ENCODE measurements around the gene RAP1GDS1. TPM values are rescaled to one million over a fixed set of nuclear protein-coding genes. Genes with fewer than 3 reads are reported as not detected.
"Not testable (repeated sequence)": the region's sequence is repeated elsewhere in the genome, so short reads cannot be mapped to it uniquely, and the experiment has no call there.

RAP1GDS1 gene
- polyA plus RNA-seq, 1 of the 3 experiments (the other 2 are of a cell fraction) = 25.6 TPM

DNA sequence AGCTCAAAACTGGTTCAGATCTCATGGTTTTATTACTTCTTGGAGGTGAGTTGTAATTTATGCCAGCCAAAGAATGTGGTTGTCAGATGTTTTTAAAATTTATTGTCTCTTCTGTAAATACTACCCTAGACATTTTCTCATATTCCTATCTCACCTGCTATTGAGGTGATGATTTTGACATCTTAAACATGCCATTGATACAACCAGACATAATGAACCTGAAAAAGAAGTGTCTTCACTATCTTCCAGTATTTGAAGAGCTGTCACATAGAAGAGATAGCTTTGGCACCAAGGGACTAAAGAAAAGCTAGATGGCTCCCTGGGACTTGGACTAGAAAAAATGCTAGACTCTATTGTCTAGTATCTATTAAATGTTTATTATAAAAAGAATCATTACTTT is 155.7 kb downstream of the RAP1GDS1 start:
- no peak overlapping the region for H3K27ac ChIP-seq (ENCODE audit: low read depth in 2 of 2, low read length in 1 of 2)
- no peak overlapping the region for H2AFZ ChIP-seq (ENCODE audit: low read depth)
- H3F3A ChIP-seq (replicated peaks; ENCODE audit: insufficient read depth) = peaks cover 14% of the 10 kb centered on the region
- H3K4me3 ChIP-seq (ENCODE audit: low read depth in 2 of 2, low read length in 1 of 2) = no peak overlapping the region
- no peak overlapping the region for H3K9ac ChIP-seq
- 0 out of 2 replicates have a peak, but pooled peaks cover 2% of the 10 kb centered on the region for H3K9me3 ChIP-seq
- no peak overlapping the region for H3K4me2 ChIP-seq
- POLR2A ChIA-PET = no interaction called here
- DNase-seq = no peak
- H3K27me3 ChIP-seq (ENCODE audit: insufficient read depth) = no peaks in the 10 kb centered on the region
- H3K4me1 ChIP-seq (ENCODE audit: control insufficient read depth in 1 of 2, insufficient read depth in 2 of 2, low read depth in 1 of 2, low read length in 1 of 2) = no peaks in the 10 kb centered on the region; a peak in 1 of 4 replicates
- H3K9me2 ChIP-seq = no peaks in the 10 kb centered on the region
- no peaks in the 10 kb centered on the region for H4K20me1 ChIP-seq (ENCODE audit: insufficient read depth)
- H3K79me2 ChIP-seq (ENCODE audit: insufficient read depth) = no peaks in the 10 kb centered on the region
- H3K36me3 ChIP-seq (replicated peaks in 1 of 2; ENCODE audit: control insufficient read depth in 1 of 2, insufficient read depth in 2 of 2, low read length in 1 of 2) = peaks cover 34 to 56% of the 10 kb centered on the region in 2 experiments
- TF ChIP-seq CTCF (IDR thresholded peaks at IDR 0.05) = no peak
- TF ChIP-seq ZBTB33 (IDR thresholded peaks at IDR 0.05; ENCODE audit: borderline replicate concordance, low read depth) = no peak
- TF ChIP-seq, protein P1, sequence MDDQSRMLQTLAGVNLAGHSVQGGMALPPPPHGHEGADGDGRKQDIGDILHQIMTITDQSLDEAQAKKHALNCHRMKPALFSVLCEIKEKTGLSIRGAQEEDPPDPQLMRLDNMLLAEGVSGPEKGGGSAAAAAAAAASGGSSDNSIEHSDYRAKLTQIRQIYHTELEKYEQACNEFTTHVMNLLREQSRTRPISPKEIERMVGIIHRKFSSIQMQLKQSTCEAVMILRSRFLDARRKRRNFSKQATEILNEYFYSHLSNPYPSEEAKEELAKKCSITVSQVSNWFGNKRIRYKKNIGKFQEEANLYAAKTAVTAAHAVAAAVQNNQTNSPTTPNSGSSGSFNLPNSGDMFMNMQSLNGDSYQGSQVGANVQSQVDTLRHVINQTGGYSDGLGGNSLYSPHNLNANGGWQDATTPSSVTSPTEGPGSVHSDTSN (IDR thresholded peaks at IDR 0.05) = no peak
- no peak for TF ChIP-seq SIN3A (IDR thresholded peaks at IDR 0.05; ENCODE audit: borderline replicate concordance, low read depth, low read length)
- TF ChIP-seq RFX5 (IDR thresholded peaks at IDR 0.05; ENCODE audit: low read length) = no peak
- TF ChIP-seq TAF1 (IDR thresholded peaks at IDR 0.05; ENCODE audit: borderline replicate concordance, low read depth, low read length) = no peak
- TF ChIP-seq MXI1 (IDR thresholded peaks at IDR 0.05; ENCODE audit: low read depth, low read length) = no peak
- TF ChIP-seq TCF12 (IDR thresholded peaks at IDR 0.05) = no peak
- TF ChIP-seq NFIC (IDR thresholded peaks at IDR 0.05; ENCODE audit: borderline replicate concordance) = no peak
- TF ChIP-seq IRF3 (IDR thresholded peaks at IDR 0.05; ENCODE audit: low read depth, low read length) = no peak
- no peak for TF ChIP-seq RXRA (IDR thresholded peaks at IDR 0.05; ENCODE audit: borderline replicate concordance, low read depth)
- TF ChIP-seq CHD2 (IDR thresholded peaks at IDR 0.05; ENCODE audit: low read length, partially characterized antibody) = no peak
- TF ChIP-seq FOSL2 (IDR thresholded peaks at IDR 0.05; ENCODE audit: borderline replicate concordance, low read depth) = no peak
- no peak for TF ChIP-seq FOXJ3 (CRISPR knock-in tag; IDR thresholded peaks at IDR 0.05)
- TF ChIP-seq RAD21 (IDR thresholded peaks at IDR 0.05; ENCODE audit: low read length) = no peak
- TF ChIP-seq EP300 (IDR thresholded peaks at IDR 0.05; ENCODE audit: borderline replicate concordance in 1 of 2, low read depth in 1 of 2, low read length in 1 of 2) = no peak
- TF ChIP-seq YY1 (IDR thresholded peaks at IDR 0.05; ENCODE audit: low read depth) = no peak
- no peak for TF ChIP-seq MEF2A (IDR thresholded peaks at IDR 0.05; ENCODE audit: borderline replicate concordance, low read depth)
- CTCF ChIA-PET = interaction anchor here (0.6 to 1.5 kb wide), 3 partner anchors 8 to 15 kb away, joined by 3 read pairs; no protein-coding TSS in a partner anchor

DNA sequence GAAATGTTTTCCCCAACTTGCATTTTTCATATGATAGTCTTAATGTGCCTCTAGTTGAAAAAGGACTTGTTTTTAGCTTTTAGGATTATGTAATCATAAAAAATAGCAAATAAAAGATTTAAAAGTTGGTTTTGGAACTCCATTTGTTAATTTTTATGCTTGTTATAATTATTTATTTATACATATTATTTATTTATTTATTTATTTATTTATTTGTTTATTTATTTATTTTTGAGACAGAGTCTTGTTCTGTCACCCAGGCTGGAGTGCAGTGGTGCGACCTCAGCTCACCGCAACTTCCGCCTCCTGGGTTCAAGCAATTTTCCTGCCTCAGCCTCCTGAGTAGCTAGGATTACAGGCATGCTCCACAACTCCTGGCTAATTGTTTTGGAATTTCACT is 159.0 kb downstream of the RAP1GDS1 start:
- CTCF ChIA-PET = not testable (repeated sequence)

More for the DNA sequence above, 159.0 kb downstream of the RAP1GDS1 start:
- H3K27me3 ChIP-seq (ENCODE audit: insufficient read depth); H3K9me3 ChIP-seq; DNase-seq; H3K4me3 ChIP-seq (ENCODE audit: low read depth in 2 of 2, low read length in 1 of 2); H4K20me1 ChIP-seq (ENCODE audit: insufficient read depth); H3K9ac ChIP-seq; H2AFZ ChIP-seq (ENCODE audit: low read depth); H3K27ac ChIP-seq (ENCODE audit: low read depth in 2 of 2, low read length in 1 of 2); POLR2A ChIA-PET; H3K9me2 ChIP-seq; H3K4me2 ChIP-seq; H3K4me1 ChIP-seq (ENCODE audit: control insufficient read depth in 1 of 2, insufficient read depth in 2 of 2, low read depth in 1 of 2, low read length in 1 of 2); H3K79me2 ChIP-seq (ENCODE audit: insufficient read depth): not testable (repeated sequence)
- peaks cover 45 to 74% of the 10 kb centered on the region in 2 experiments for H3K36me3 ChIP-seq (replicated peaks in 1 of 2; ENCODE audit: control insufficient read depth in 1 of 2, insufficient read depth in 2 of 2, low read length in 1 of 2)
- 99% methylated on average over 3 of the region's 3 CpGs for WGBS (ENCODE audit: low lambda C conversion rate)
- peaks cover 14% of the 10 kb centered on the region for H3F3A ChIP-seq (replicated peaks; ENCODE audit: insufficient read depth)
